Activated T-helper 1 cell treated with anti-CD3 and anti-CD28 coated beads, Interleukin-12 subunit alpha, Interleukin-12 subunit beta, Interleukin-2, Interleukin-4 antibody, amounts not matched to agents 30 ng/mL and 10 ng/mL and 1 ng/mL, durations not matched to agents 14 hours and 24 hours and 36 hours (primary cell): ENCODE measurements around the gene CAMTA1. TPM values are rescaled to one million over a fixed set of nuclear protein-coding genes. Genes with fewer than 3 reads are reported as not detected.

ENCODE experiments used
- DNase-seq: peaks from one replicate; pipeline ENCODE4 v3.0.0; 2021; ENCODE audit warnings: low spot score
- H3K27ac Mint-ChIP-seq: one replicate; pipeline ENCODE4 v1.8.0; 2021; ENCODE audit warnings: mild to moderate bottlenecking, mixed read lengths
- H3K27me3 Mint-ChIP-seq: one replicate; pipeline ENCODE4 v1.8.0; 2022; ENCODE audit warnings: mild to moderate bottlenecking, moderate library complexity, mixed read lengths; ENCODE audit not compliant: insufficient read depth
- H3K36me3 Mint-ChIP-seq: one replicate; pipeline ENCODE4 v1.8.0; 2021; ENCODE audit warnings: low read depth, mixed read lengths
- H3K4me1 Mint-ChIP-seq: one replicate; pipeline ENCODE4 v1.8.0; 2021; ENCODE audit warnings: low read depth, mixed read lengths
- H3K4me3 Mint-ChIP-seq: one replicate; pipeline ENCODE4 v1.8.0; 2021; ENCODE audit warnings: mild to moderate bottlenecking, moderate library complexity, mixed read lengths
- H3K9me3 Mint-ChIP-seq: one replicate; pipeline ENCODE4 v1.8.0; 2021; ENCODE audit warnings: mixed read lengths
- intact Hi-C: fragments of 100-400 bp; cut with micrococcal nuclease; formaldehyde crosslinking; loops from one replicate; pipeline ENCODE4 v1.15.1; 2024
- total RNA-seq: library from RNA; stranded (reverse); gene quantifications from 2 replicates; pipeline ENCODE4 v1.2.3, GENCODE V29; 2022

CAMTA1 gene
- total RNA-seq, 1 donor from 2014 or later = 57.2 TPM

DNA sequence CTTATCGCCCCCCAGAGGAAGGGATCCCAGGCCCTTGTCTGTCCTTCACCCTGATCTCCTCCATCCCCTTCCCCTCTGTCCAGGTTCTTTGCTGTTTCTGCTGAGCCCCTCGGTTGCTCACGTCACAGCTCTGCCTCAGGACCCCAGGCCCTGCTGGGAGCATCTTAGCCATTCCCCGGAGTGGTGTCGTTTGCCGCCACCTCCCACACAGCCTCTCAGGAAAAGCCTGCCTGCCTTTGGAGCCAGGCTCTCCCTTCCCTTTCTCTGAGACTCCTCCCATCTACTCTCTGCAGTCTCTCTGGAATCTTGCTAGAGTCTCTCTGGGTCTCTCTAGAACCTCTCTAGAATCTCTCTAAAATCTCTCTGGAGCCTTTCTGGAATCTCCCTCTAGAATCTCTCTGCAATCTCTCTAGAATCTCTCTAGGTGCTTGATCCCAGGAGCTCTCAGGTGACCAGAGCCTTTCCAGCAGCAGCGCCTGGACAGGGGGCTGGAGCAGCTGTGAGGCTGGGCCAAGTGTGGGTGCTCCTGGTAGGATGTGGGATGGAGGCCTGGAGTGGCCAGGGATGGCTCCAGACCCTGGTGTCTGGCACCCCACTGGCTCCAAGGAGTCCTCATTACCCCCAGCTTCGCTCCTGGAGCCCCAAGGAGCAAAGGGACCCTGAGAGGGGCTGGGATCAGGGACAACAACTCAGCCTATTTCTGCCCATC is 702.7 kb downstream of the CAMTA1 start:
- H3K36me3 Mint-ChIP-seq = no peaks in the 10 kb centered on the region
- H3K4me3 Mint-ChIP-seq = no peak overlapping the region
- peaks cover 9% of the 10 kb centered on the region for H3K9me3 Mint-ChIP-seq
- DNase-seq = no peak
- intact Hi-C loops = no loop called here
- no peaks in the 10 kb centered on the region for H3K4me1 Mint-ChIP-seq
- no peak overlapping the region for H3K27ac Mint-ChIP-seq
- no peaks in the 10 kb centered on the region for H3K27me3 Mint-ChIP-seq

DNA sequence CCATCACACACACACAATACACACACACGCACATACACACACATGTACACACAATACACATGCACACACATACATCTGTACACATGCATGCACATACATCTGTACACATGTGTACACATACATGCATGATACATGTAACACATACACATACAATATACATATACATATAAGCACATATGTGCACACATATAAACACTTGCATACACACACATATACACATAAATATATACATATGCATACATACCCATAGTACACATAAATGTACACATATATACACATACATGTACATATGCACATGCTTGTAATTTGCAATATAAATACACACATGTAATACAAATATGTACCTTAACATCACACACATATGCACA is 703.2 kb downstream of the CAMTA1 start:
- Mint-ChIP-seq H3K36me3 (no peaks in the 10 kb centered on the region), H3K9me3 (peaks cover 14% of the 10 kb centered on the region), H3K27ac (no peak overlapping the region), H3K4me1 (no peaks in the 10 kb centered on the region), H3K4me3 (no peak overlapping the region), H3K27me3 (no peaks in the 10 kb centered on the region)
- no peak for DNase-seq
- intact Hi-C loops = no loop called here

DNA sequence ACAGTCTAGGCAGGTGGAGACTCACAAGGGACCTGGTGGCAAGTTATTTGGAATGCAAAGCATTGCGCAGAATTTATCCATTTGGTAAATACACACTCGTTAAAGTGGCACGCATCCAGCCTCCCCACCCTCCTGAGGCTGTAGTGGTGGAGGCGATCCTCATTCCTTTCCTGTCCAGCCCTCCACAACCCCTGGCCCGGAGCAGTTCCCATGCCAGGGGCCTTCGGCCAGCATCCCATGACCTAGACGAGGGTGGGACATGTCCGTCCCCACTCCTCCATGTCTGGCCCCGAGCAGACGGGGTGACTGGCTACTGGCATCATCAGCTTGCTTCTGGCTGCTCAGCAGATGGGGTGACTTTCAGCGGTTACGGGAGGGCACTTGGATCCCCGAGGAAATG is 704.3 kb downstream of the CAMTA1 start:
- Mint-ChIP-seq H3K27me3 (no peaks in the 10 kb centered on the region), H3K4me1 (no peaks in the 10 kb centered on the region), H3K9me3 (peaks cover 14% of the 10 kb centered on the region), H3K4me3 (no peak overlapping the region), H3K36me3 (no peaks in the 10 kb centered on the region), H3K27ac (no peak overlapping the region)
- intact Hi-C loops = no loop called here
- no peak for DNase-seq

DNA sequence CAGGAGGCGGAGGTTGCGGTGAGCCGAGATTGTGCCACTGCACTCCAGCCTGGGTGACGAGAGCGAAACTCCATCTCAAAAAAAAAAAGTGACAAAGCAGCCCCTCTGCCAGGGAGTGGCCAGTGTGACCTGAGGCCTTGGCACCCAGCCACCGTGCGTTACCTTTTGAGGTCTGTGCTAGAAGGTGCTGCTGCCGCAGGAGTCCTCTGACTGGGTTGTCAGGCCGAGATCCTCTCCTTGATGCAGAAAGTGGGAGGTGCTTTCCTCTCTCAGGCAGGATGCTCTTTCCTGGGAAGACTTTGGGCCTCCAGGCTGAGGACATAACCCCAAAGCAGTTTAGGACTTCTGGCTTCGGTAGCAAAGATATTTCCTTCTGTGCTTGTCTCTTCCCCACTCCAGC is 705.3 kb downstream of the CAMTA1 start:
- Mint-ChIP-seq H3K36me3 (no peaks in the 10 kb centered on the region), H3K9me3 (peaks cover 14% of the 10 kb centered on the region), H3K27ac (no peak overlapping the region), H3K4me3 (no peak overlapping the region), H3K4me1 (no peaks in the 10 kb centered on the region), H3K27me3 (no peaks in the 10 kb centered on the region)
- intact Hi-C loops = no loop called here
- no peak for DNase-seq

DNA sequence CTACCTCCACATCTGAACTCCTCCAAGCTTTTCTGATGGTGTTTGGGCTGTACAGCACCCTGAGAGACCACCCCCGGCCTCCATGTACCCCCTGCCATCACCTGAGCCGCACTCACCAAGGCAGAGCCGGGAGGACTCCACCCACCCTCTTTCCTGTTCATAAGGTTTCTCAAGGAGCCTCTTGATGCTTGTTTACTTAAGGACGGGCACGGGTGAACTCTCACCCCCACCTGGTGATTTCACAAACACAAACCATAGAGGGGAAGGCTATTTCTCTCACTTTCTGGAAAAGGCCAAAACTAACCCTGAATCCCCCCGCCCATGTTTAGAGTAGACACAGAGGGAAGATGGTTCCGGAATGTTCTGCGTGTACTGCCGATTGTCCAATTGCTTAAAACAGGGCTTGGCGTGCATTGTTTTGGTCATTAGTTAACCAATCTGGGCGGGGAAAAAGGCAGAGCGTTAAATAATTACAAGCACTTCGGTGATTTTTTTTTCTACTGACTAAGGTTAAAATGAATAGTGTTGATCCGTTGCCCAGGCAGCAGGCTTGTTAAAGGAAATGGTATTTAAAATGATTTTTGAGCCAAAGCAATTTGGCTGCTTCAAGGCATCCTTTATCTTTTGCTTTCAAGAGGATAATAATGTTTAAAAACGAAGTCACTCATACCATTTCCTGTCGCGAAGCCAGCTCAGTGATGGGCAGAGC is 706.0 kb downstream of the CAMTA1 start:
- H3K36me3 Mint-ChIP-seq = no peaks in the 10 kb centered on the region
- intact Hi-C loops = no loop called here

DNA sequence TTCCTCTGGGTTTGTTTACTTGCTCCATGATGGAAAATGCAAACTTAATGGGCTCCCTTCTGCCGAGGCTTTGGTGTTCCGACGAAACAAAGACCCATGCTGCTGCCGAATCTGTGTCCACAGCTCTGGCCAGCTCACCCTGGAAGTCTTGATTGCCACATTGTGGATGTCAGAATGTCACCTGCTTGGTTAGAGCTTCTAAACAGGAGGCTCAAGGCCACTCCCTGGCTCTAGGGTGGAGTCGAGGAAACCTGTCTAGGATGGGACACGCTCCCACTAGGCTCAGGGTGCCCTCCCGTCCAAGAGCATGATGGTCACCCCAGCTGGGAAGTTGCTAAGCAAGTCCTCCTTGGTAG is 706.5 kb downstream of the CAMTA1 start:
- H3K4me3 Mint-ChIP-seq = no peak overlapping the region
- no peaks in the 10 kb centered on the region for H3K36me3 Mint-ChIP-seq
- intact Hi-C loops = no loop called here
- H3K27ac Mint-ChIP-seq = no peak overlapping the region
- H3K27me3 Mint-ChIP-seq = no peaks in the 10 kb centered on the region
- DNase-seq = no peak
- no peaks in the 10 kb centered on the region for H3K4me1 Mint-ChIP-seq
- peaks cover 14% of the 10 kb centered on the region for H3K9me3 Mint-ChIP-seq

More for the DNA sequence above, 706.0 kb downstream of the CAMTA1 start:
- Mint-ChIP-seq H3K4me3 (no peak overlapping the region), H3K9me3 (peaks cover 14% of the 10 kb centered on the region), H3K4me1 (no peaks in the 10 kb centered on the region), H3K27me3 (no peaks in the 10 kb centered on the region), H3K27ac (no peak overlapping the region)
- DNase-seq = no peak

DNA sequence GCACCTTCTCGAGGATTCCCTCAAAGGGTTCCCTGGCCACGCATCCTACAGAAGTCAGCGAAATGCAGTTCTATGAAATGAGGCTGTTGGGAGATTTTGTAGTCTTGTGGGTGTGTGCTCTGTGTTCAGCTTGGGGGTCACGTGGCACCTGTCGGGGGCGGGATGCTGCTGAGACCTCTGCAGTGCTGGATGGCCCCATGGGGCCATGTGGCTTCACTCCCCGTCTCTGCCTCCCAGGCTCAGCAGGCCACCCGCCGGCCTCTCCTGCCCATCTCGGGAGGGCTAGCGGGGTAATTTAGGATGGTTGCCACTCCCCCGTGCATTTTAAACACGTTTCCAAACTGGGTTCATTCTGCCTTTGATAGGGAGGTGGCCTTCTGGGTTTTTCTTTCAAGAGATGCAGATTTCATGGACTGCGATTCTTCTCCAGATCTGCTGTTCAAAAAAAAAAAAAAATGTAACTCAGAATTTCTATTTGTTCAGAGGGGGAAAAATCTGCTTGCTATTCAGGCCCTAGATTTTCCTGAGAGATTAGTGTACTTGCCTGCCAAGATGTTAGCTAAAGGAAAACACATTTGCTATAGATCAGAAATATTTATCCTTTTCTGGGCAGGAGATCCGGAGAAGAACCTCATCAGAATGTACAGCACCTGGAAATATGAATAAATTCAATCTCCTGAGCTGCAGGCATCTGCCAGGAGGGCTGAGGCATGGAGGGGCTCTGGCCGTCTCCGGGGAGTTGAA is 708.6 kb downstream of the CAMTA1 start:
- Mint-ChIP-seq H3K36me3 (no peaks in the 10 kb centered on the region), H3K27ac (no peak overlapping the region), H3K4me1 (no peaks in the 10 kb centered on the region), H3K4me3 (no peak overlapping the region), H3K9me3 (peaks cover 14% of the 10 kb centered on the region), H3K27me3 (no peaks in the 10 kb centered on the region)
- DNase-seq = no peak
- intact Hi-C loops = no loop called here

DNA sequence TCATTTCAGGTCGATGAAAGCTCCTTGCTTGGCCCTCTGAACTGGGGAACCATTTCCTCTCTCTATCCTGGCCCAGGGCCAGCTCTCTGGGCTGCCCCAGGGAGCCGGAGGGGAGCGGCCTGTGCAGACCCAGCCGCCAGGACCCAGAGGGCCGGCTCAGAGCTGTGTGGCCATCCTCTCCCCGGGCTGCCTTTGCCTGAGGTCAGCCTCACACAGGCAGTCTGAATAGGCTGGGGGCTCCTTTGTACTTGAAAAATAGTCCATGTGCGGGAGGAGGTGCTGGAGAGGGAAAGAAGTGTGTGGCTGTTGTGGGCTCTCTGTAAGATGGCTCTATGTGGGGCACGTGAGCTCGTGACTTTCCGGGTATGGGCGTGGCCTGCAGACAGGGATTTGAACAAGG is 710.7 kb downstream of the CAMTA1 start:
- Mint-ChIP-seq H3K27me3 (no peaks in the 10 kb centered on the region), H3K4me1 (no peaks in the 10 kb centered on the region), H3K27ac (no peak overlapping the region), H3K36me3 (no peaks in the 10 kb centered on the region), H3K9me3 (peaks cover 14% of the 10 kb centered on the region), H3K4me3 (no peak overlapping the region)
- intact Hi-C loops = no loop called here
- no peak for DNase-seq

DNA sequence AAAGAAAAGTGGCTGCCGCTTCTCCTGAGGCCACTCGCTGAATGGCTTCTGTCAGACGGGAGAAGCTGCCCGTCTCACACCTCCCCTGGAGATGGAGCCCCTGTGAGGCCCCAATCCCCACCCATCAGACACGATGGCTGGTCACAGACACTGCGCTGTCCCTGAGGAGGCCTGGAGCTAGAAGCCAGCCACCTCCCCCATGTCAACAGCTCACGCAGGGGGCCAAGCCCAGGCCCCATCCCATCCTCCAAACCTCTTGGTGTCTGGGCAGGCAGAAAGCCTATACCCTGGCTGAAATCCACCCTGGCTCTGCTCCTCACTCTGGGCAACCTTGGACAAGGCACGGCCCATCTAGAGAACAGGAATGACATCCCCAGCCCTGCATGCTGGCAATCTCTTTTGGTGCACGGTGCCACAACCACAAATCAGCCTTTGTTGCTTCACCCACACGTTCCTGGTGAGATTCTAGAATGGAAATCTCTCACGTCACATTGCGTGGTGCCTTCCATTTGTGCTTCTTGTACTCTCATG is 711.9 kb downstream of the CAMTA1 start:
- Mint-ChIP-seq H3K4me3 (no peak overlapping the region), H3K27me3 (no peaks in the 10 kb centered on the region), H3K9me3 (peaks cover 13% of the 10 kb centered on the region), H3K4me1 (no peaks in the 10 kb centered on the region), H3K36me3 (no peaks in the 10 kb centered on the region), H3K27ac (no peak overlapping the region)
- intact Hi-C loops = no loop called here
- DNase-seq = no peak

DNA sequence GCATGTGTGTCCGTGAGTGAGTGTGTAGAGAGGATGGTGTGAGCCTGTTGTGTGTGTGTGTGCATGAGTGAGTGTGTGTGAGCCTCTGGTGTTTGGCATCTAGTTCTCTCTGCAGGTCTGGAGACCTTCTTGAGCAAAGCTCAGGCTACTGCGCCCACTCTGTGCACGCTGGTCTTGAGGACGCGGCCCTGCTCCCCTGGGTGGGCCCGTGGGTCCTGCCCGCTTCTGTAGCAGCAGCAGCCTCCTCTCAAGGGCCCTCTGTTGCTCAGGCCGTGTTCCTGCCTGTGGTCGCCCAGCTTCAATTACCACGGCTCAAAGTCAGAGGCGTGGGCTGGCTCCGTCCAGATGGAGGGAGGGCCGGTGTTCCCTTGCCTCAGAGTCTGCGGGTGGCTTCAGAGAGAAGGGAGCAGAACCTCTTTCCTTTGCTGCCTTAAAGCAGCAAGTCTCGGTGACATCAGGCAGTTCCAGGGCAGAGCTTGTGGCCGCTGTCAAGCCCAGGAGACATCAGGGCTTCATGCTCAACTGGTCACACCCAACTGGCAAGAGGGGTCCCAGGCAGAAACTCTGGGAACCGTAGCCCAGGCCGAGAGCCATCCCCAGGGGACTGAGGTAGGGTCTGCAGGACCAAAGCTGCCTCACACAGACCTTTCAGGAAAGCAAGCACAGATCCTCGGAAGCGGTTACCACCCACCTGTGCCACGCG is 715.3 kb downstream of the CAMTA1 start:
- H3K27me3 Mint-ChIP-seq = no peaks in the 10 kb centered on the region
- no peak overlapping the region for H3K27ac Mint-ChIP-seq
- intact Hi-C loops = no loop called here
- no peaks in the 10 kb centered on the region for H3K9me3 Mint-ChIP-seq
- no peaks in the 10 kb centered on the region for H3K36me3 Mint-ChIP-seq
- H3K4me1 Mint-ChIP-seq = no peaks in the 10 kb centered on the region
- no peak overlapping the region for H3K4me3 Mint-ChIP-seq
- DNase-seq = no peak

DNA sequence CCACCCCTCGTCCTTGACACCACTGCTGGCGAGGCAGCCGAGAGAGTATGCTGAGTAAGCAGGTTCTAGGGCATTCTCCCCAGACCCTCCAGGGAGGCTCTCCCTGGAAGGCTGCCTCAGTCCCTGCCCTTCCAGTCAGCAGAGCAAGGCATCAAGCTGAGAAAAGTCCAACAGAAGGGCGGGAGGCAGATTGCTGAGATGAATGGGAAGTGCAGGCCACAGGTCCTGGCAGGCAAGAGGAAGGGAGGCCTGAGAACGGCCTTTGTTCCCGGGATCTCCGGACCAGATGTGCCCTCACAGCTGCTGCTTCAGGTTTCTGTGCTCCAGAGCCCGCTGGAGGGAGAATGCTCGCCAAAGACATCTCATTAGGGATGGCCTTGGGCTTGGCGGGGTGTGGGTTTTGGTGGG is 715.8 kb downstream of the CAMTA1 start:
- H3K4me1 Mint-ChIP-seq = no peaks in the 10 kb centered on the region
- no peaks in the 10 kb centered on the region for H3K27me3 Mint-ChIP-seq
- DNase-seq = no peak
- H3K27ac Mint-ChIP-seq = no peak overlapping the region
- intact Hi-C loops = no loop called here
- H3K36me3 Mint-ChIP-seq = no peaks in the 10 kb centered on the region
- no peaks in the 10 kb centered on the region for H3K9me3 Mint-ChIP-seq
- no peak overlapping the region for H3K4me3 Mint-ChIP-seq

DNA sequence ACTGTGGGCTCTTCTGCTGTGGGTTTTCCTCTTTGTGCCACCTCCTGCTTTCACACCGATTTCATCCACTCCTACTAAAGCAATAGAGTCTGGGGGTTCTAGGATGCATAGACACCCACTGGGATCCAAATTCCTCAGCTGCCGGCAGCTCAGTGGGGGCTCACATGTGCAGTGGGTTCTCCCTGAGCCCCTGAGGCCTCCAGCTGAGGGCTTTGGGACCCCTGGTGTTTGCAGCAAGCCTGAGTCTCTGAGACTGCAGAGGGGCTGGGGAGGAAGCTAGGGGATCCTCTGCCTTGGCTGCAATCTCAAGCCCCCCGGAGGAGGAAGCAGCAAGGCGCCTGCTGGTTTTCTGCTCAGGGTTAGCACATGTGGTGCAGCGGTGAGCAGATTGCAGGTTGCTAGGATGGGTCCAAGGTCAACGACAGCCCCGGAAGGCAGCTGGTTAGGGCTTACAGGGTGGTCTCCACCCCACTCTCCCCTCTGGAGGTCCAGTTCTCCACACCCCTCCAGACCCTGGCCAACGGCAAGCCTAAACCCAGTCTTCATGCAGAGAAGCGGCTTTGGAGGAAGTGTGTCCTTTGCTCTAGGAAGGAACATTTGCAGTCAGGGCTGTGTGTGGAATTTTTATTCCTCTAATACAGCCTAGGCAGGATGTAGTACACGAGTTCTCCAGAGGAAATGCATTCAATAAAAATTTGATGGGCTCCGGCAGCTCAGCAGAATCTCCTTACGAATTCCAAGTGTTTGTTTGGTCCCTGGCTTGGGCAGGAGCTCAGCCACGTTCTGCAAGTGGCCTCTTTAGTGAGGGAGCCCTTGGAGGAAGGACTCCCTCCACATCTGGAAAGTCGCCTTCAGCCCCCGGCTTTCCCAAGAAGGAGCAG is 716.7 kb downstream of the CAMTA1 start:
- DNase-seq = no peak
- Mint-ChIP-seq H3K4me1 (no peaks in the 10 kb centered on the region), H3K27ac (no peak overlapping the region), H3K4me3 (no peak overlapping the region), H3K9me3 (no peaks in the 10 kb centered on the region), H3K27me3 (no peaks in the 10 kb centered on the region), H3K36me3 (no peaks in the 10 kb centered on the region)
- intact Hi-C loops = no loop called here
